Mesendoderm (in vitro differentiated cells): ENCODE measurements around the gene FTO.

Source experiments
- DNase-seq: peaks from one replicate; pipeline ENCODE4 v3.0.0; 2013
- H2AK5ac ChIP-seq: 2 replicates; pipeline ENCODE4 v1.6.1; 2013; ENCODE audit warnings: low read length, inconsistent platforms
- H2BK120ac ChIP-seq: 2 replicates; pipeline ENCODE4 v1.6.1; 2013; ENCODE audit warnings: low read depth, mild to moderate bottlenecking, low read length, moderate library complexity, mixed read lengths
- H2BK15ac ChIP-seq: replicated peaks from 2 replicates; pipeline ENCODE4 v1.6.1; 2013; ENCODE audit warnings: low read depth, mild to moderate bottlenecking, moderate library complexity
- H2BK5ac ChIP-seq: 2 replicates; pipeline ENCODE4 v1.6.1; 2013; ENCODE audit warnings: low read length, inconsistent platforms
- H3K18ac ChIP-seq: 2 replicates; pipeline ENCODE4 v1.6.1; 2013; ENCODE audit warnings: mild to moderate bottlenecking, low read length, mixed read lengths
- H3K23ac ChIP-seq: one replicate; pipeline ENCODE4 v1.6.1; 2013; ENCODE audit warnings: low read length
- H3K27ac ChIP-seq: 2 replicates; pipeline ENCODE4 v1.5.1; 2013; ENCODE audit warnings: low read depth, mild to moderate bottlenecking, inconsistent platforms, low read length, moderate library complexity
- H3K27me3 ChIP-seq: 2 replicates; pipeline ENCODE4 v1.6.1; 2013; ENCODE audit warnings: low read length, control low read depth, mild to moderate bottlenecking, inconsistent platforms; ENCODE audit not compliant: insufficient read depth, poor library complexity
- H3K36me3 ChIP-seq: 2 replicates; pipeline ENCODE4 v1.6.1; 2013; ENCODE audit warnings: low read length, inconsistent platforms; ENCODE audit not compliant: control insufficient read depth, insufficient read depth
- H3K4ac ChIP-seq: one replicate; pipeline ENCODE4 v1.6.1; 2013; ENCODE audit warnings: low read depth, mild to moderate bottlenecking, low read length, moderate library complexity
- H3K4me1 ChIP-seq: 2 replicates; pipeline ENCODE4 v1.6.1; 2013; ENCODE audit warnings: low read depth, low read length, inconsistent platforms; ENCODE audit not compliant: control insufficient read depth
- H3K4me2 ChIP-seq: 2 replicates; pipeline ENCODE4 v1.6.1; 2013; ENCODE audit warnings: low read length
- H3K4me3 ChIP-seq: 2 replicates; pipeline ENCODE4 v1.5.1; 2013; ENCODE audit warnings: mild to moderate bottlenecking, low read length
- H3K56ac ChIP-seq: one replicate; pipeline ENCODE4 v1.6.1; 2013; ENCODE audit warnings: low read length
- H3K79me1 ChIP-seq: 2 replicates; pipeline ENCODE4 v1.6.1; 2013; ENCODE audit warnings: low read length, inconsistent platforms
- H3K79me2 ChIP-seq: 2 replicates; pipeline ENCODE4 v1.6.1; 2013; ENCODE audit warnings: mild to moderate bottlenecking, low read length; ENCODE audit not compliant: control insufficient read depth, insufficient read depth
- H3K9ac ChIP-seq: 2 replicates; pipeline ENCODE4 v1.6.1; 2013; ENCODE audit warnings: low read length, inconsistent platforms
- H4K5ac ChIP-seq: one replicate; pipeline ENCODE4 v1.6.1; 2013; ENCODE audit warnings: low read length
- H4K8ac ChIP-seq: one replicate; pipeline ENCODE4 v1.6.1; 2013; ENCODE audit warnings: low read depth, mild to moderate bottlenecking, control low read depth, low read length, moderate library complexity
- WGBS: extraction: QIAGEN DNeasy Blood & Tissue Kit; methylation state at CpG from one replicate; pipeline ENCODE4 v1.1.7; 2013; ENCODE audit warnings: low lambda C conversion rate, missing lambda C conversion rate; ENCODE audit not compliant: insufficient coverage; ENCODE audit errors: extremely low coverage; 5-methylcytosine and 5-hydroxymethylcytosine counted together

FTO gene

DNA sequence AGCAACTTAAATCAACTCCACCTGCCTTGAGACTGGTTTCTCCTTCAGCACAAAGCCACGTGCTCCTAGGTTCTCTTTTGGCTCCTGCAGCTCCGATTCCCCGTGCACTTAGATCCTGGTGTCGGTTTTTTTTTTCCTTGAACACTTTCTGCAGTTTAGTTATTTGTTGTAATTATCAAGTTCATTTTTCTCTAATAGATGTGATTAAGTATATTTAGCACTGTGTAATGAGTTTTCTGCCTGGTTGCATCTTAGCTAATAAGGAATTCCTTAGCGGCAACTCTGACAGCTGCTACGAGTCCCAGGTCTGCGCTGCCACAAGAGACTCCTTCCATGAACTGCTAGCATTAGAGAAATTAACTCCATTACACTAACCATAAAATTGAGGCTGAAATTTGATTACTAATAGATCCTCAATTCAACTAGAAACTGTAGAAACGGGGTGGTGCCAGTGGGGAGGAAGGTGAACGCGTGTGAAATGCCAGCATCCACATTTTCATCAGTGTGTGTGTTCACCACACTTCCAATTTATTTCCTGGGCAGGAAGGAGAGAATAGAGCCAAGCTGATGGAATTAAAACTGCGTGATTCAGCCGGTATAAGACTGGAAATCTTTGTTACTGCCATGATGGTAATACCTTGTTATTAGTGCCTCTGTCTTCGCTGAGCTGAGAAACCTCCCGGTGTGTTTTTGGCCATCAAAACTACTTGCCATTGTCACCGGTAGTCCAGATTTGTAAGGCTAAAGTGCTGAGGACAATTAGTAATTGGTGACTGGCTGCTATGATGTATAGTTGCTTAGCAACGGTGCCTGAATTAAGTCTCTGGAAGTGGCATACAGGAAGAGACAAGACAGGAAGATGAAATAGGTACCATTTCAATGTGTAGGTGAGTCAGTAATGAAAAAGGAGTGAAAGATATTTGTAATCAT, 350.2 kb downstream of the FTO start:
- WGBS = no CpG with 5 or more reads among the region's 16 CpGs
- no peak overlapping the region for H4K8ac ChIP-seq
- H3K23ac ChIP-seq = no peak overlapping the region
- H3K4me1 ChIP-seq = peaks cover 28% of the 10 kb centered on the region
- H3K56ac ChIP-seq = no peak overlapping the region
- H4K5ac ChIP-seq = no peak overlapping the region
- no peak overlapping the region for H3K4me2 ChIP-seq
- no peaks in the 10 kb centered on the region for H3K36me3 ChIP-seq
- no peak overlapping the region for H3K27ac ChIP-seq
- no peak overlapping the region for H2BK15ac ChIP-seq
- no peak overlapping the region for H2BK5ac ChIP-seq
- DNase-seq = no peak
- no peak overlapping the region for H3K4ac ChIP-seq
- no peak overlapping the region for H3K9ac ChIP-seq
- H3K18ac ChIP-seq = no peak overlapping the region
- H3K79me1 ChIP-seq = no peaks in the 10 kb centered on the region
- no peak overlapping the region for H2BK120ac ChIP-seq
- H3K4me3 ChIP-seq = no peak overlapping the region
- H2AK5ac ChIP-seq = no peak overlapping the region
- H3K27me3 ChIP-seq = no peaks in the 10 kb centered on the region
- no peaks in the 10 kb centered on the region for H3K79me2 ChIP-seq

DNA sequence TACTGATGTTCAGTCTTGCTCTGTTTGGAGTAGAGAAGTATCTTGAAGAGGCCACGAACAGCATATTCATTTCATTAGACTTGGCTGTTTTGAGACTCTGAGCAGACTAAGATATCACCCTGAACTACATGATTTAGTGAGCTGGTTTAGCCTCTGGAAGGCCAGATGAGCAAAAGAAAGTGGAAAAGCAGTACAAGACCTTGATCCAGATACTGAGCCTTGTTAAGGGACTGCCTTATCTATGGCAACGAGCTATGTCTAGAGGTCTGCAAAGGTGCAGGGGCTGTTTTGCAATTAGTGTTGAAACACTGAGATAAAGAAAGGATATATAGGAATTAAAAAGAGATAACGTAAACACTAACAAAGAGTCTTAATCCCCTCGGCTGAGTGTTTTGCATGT, 351.2 kb downstream of the FTO start:
- Histone ChIP-seq H2BK120ac (no peak overlapping the region), H3K27me3 (no peaks in the 10 kb centered on the region), H3K4me3 (no peak overlapping the region), H3K27ac (no peak overlapping the region), H3K36me3 (no peaks in the 10 kb centered on the region), H4K8ac (no peak overlapping the region), H3K23ac (no peak overlapping the region), H3K56ac (no peak overlapping the region), H3K9ac (no peak overlapping the region), H3K4me1 (peaks cover 20% of the 10 kb centered on the region), H2BK5ac (no peak overlapping the region), H4K5ac (no peak overlapping the region), H3K4ac (no peak overlapping the region), H2BK15ac (no peak overlapping the region), H2AK5ac (no peak overlapping the region), H3K4me2 (no peak overlapping the region), H3K79me2 (no peaks in the 10 kb centered on the region), H3K18ac (no peak overlapping the region), H3K79me1 (no peaks in the 10 kb centered on the region)
- DNase-seq = peak; percentile 68
- WGBS = no CpG with 5 or more reads among the region's 4 CpGs

DNA sequence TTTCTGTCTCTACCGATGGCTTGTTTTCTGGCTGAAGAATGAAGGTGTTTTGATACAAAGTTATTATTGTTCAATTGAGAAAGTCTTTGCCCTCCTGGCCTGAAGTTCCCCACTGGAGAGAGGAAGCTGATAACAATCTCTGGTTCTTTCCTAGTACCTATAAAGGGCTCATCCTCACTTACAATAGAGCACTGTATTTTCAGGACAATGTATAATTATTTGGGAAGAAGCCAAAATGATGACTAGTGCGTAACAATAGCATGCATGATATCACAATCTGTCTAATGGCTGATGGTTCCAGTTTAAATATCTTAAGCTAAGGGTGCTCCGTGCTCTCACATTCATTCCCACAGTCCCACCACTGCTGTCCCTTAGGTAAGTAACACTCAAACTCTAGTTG, 351.9 kb downstream of the FTO start:
- Histone ChIP-seq H3K18ac (peak overlapping the region; percentile 91), H2BK5ac (no peak overlapping the region), H3K4me3 (no peak overlapping the region), H3K27me3 (no peaks in the 10 kb centered on the region), H2AK5ac (no peak overlapping the region), H3K4ac (no peak overlapping the region), H4K8ac (no peak overlapping the region), H3K4me1 (peaks cover 18% of the 10 kb centered on the region), H2BK120ac (no peak overlapping the region), H2BK15ac (no peak overlapping the region), H4K5ac (no peak overlapping the region), H3K56ac (no peak overlapping the region), H3K27ac (no peak overlapping the region), H3K23ac (no peak overlapping the region), H3K79me2 (no peaks in the 10 kb centered on the region), H3K36me3 (no peaks in the 10 kb centered on the region), H3K79me1 (no peaks in the 10 kb centered on the region), H3K4me2 (no peak overlapping the region), H3K9ac (no peak overlapping the region)
- WGBS = no CpG with 5 or more reads among the region's 3 CpGs
- DNase-seq = no peak

DNA sequence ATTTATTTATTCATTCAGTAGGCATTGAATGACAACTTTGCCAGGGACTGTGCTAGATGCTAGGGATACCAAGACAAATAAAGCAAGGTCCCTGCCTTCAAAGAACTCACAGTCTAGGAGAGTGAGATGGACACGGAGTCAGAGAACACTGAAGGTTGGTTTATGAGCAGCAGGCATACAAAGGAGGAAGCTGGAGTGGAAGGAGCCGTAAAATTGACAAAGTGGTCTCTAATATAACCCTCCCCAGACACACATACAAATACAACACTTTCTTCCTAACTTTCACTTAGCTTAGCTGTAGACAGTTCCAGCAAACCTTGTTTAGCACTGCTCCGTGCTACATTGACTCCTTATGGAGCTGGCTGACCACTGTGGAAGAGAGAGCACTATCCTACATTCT, 353.0 kb downstream of the FTO start:
- Histone ChIP-seq H3K4ac (no peak overlapping the region), H4K5ac (peak overlapping the region; percentile 66), H3K27ac (no peak overlapping the region), H3K9ac (no peak overlapping the region), H3K56ac (peak overlapping the region; percentile 10), H3K4me1 (peaks cover 20% of the 10 kb centered on the region), H2BK15ac (no peak overlapping the region), H4K8ac (no peak overlapping the region), H3K4me2 (no peak overlapping the region), H3K36me3 (no peaks in the 10 kb centered on the region), H3K4me3 (no peak overlapping the region), H2AK5ac (no peak overlapping the region), H3K18ac (no peak overlapping the region), H3K79me1 (no peaks in the 10 kb centered on the region), H3K23ac (no peak overlapping the region), H2BK5ac (no peak overlapping the region), H3K27me3 (no peaks in the 10 kb centered on the region), H2BK120ac (no peak overlapping the region), H3K79me2 (no peaks in the 10 kb centered on the region)
- DNase-seq = no peak
- WGBS = no CpG with 5 or more reads among the region's 3 CpGs

DNA sequence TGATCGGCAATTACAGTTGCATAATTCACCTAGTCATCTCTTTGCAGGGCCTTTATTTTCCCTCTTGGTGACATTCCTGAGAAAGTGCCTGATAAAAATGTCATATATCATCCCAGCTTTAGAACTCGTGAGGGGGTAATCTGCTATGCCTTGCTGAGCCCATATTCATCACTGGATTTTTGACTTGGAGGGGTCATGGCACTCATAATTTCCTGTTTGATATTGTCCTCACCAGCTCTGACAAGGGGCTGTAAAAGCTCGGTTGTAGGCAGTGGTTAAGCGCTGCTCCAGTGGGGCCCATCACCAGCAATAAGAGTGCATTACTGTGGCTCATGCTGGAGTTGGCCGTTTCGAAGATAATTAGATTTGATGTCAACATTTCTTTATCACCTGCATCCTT, 355.4 kb downstream of the FTO start:
- no peak overlapping the region for H3K18ac ChIP-seq
- no peak overlapping the region for H2AK5ac ChIP-seq
- DNase-seq = no peak
- no peak overlapping the region for H3K23ac ChIP-seq
- H3K4me2 ChIP-seq = no peak overlapping the region
- H3K27ac ChIP-seq = no peak overlapping the region
- H3K36me3 ChIP-seq = no peaks in the 10 kb centered on the region
- H2BK120ac ChIP-seq = no peak overlapping the region
- H3K79me2 ChIP-seq = no peaks in the 10 kb centered on the region
- no peak overlapping the region for H4K8ac ChIP-seq
- no peak overlapping the region for H3K4me3 ChIP-seq
- no peak overlapping the region for H2BK5ac ChIP-seq
- no peaks in the 10 kb centered on the region for H3K79me1 ChIP-seq
- no peak overlapping the region for H3K9ac ChIP-seq
- H3K56ac ChIP-seq = no peak overlapping the region
- no CpG with 5 or more reads among the region's 6 CpGs for WGBS
- H3K4me1 ChIP-seq = peaks cover 19% of the 10 kb centered on the region
- no peak overlapping the region for H2BK15ac ChIP-seq
- H3K27me3 ChIP-seq = no peaks in the 10 kb centered on the region
- no peak overlapping the region for H3K4ac ChIP-seq
- H4K5ac ChIP-seq = no peak overlapping the region
